Endothelial cell (in vitro differentiated cells): ENCODE results near the gene PRKG1. TPM values are rescaled to one million over a fixed set of nuclear protein-coding genes. Genes with fewer than 3 reads are reported as not detected.

Source experiments
- DNase-seq: peaks from one replicate; pipeline ENCODE4 v3.0.0; 2021; ENCODE audit warnings: low spot score
- H3K27ac Mint-ChIP-seq: one replicate; pipeline ENCODE4 v1.8.0; 2021; ENCODE audit warnings: mixed read lengths, inconsistent platforms; ENCODE audit not compliant: unreplicated experiment
- H3K27me3 Mint-ChIP-seq: one replicate; pipeline ENCODE4 v1.8.0; 2021; ENCODE audit warnings: mild to moderate bottlenecking, moderate library complexity, mixed read lengths, inconsistent platforms; ENCODE audit not compliant: unreplicated experiment
- H3K36me3 Mint-ChIP-seq: one replicate; pipeline ENCODE4 v1.8.0; 2021; ENCODE audit warnings: mild to moderate bottlenecking, low read depth, mixed read lengths, inconsistent platforms; ENCODE audit not compliant: unreplicated experiment
- H3K4me1 Mint-ChIP-seq: one replicate; pipeline ENCODE4 v1.8.0; 2021; ENCODE audit warnings: mild to moderate bottlenecking, mixed read lengths, inconsistent platforms; ENCODE audit not compliant: unreplicated experiment
- H3K4me3 Mint-ChIP-seq: one replicate; pipeline ENCODE4 v1.8.0; 2021; ENCODE audit warnings: mild to moderate bottlenecking, mixed read lengths, inconsistent platforms; ENCODE audit not compliant: unreplicated experiment
- H3K9me3 Mint-ChIP-seq: one replicate; pipeline ENCODE4 v1.8.0; 2021; ENCODE audit warnings: mixed read lengths, inconsistent platforms; ENCODE audit not compliant: unreplicated experiment
- total RNA-seq: library from RNA; stranded (reverse); fragmentation: NEBNext Ultra II Directional; extraction: Animal tissue kit (Norgen Biotek cat#: 25700); gene quantifications from one replicate; pipeline ENCODE4 v1.2.1, GENCODE V29; 2021; ENCODE audit not compliant: unreplicated experiment
- TF ChIP-seq, protein P1 (sequence below): fragments of 200-600 bp; sonication (generic); IDR thresholded peaks from one replicate; pipeline ENCODE4 v1.5.0; 2021; ENCODE audit warnings: antibody characterized with exemption; ENCODE audit not compliant: unreplicated experiment

Gene PRKG1
- total RNA-seq, 1 donor from 2014 or later, result 10.7 TPM

GRCh38 chr10:51877636-51878035, 803.3 kb downstream of the PRKG1 start:
- TF ChIP-seq, protein P1, sequence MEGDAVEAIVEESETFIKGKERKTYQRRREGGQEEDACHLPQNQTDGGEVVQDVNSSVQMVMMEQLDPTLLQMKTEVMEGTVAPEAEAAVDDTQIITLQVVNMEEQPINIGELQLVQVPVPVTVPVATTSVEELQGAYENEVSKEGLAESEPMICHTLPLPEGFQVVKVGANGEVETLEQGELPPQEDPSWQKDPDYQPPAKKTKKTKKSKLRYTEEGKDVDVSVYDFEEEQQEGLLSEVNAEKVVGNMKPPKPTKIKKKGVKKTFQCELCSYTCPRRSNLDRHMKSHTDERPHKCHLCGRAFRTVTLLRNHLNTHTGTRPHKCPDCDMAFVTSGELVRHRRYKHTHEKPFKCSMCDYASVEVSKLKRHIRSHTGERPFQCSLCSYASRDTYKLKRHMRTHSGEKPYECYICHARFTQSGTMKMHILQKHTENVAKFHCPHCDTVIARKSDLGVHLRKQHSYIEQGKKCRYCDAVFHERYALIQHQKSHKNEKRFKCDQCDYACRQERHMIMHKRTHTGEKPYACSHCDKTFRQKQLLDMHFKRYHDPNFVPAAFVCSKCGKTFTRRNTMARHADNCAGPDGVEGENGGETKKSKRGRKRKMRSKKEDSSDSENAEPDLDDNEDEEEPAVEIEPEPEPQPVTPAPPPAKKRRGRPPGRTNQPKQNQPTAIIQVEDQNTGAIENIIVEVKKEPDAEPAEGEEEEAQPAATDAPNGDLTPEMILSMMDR, result no peak
- Mint-ChIP-seq H3K36me3 (no peaks in the 10 kb centered on the region), H3K27me3 (peaks cover 2% of the 10 kb centered on the region), H3K9me3 (no peaks in the 10 kb centered on the region), H3K4me1 (peaks cover 5% of the 10 kb centered on the region), H3K4me3 (no peak overlapping the region), H3K27ac (no peak overlapping the region)
- DNase-seq, result no peak

GRCh38 chr10:51878695-51879094, 804.4 kb downstream of the PRKG1 start:
- H3K27ac Mint-ChIP-seq, result no peak overlapping the region
- H3K4me1 Mint-ChIP-seq, result peaks cover 5% of the 10 kb centered on the region
- H3K9me3 Mint-ChIP-seq, result no peaks in the 10 kb centered on the region
- no peak for DNase-seq
- TF ChIP-seq, protein P1, result no peak
- peaks cover 2% of the 10 kb centered on the region for H3K27me3 Mint-ChIP-seq
- no peak overlapping the region for H3K4me3 Mint-ChIP-seq
- H3K36me3 Mint-ChIP-seq, result no peaks in the 10 kb centered on the region

- Mint-ChIP-seq H3K36me3 (no peaks in the 10 kb centered on the region), H3K27me3 (peaks cover 2% of the 10 kb centered on the region), H3K9me3 (no peaks in the 10 kb centered on the region), H3K4me3 (no peak overlapping the region), H3K4me1 (peaks cover 5% of the 10 kb centered on the region), H3K27ac (no peak overlapping the region)
- no peak for DNase-seq
- TF ChIP-seq, protein P1, result no peak
Measured at GRCh38 chr10:51879238-51879637, 805.0 kb downstream of the PRKG1 start.

GRCh38 chr10:51881213-51881612, 806.9 kb downstream of the PRKG1 start:
- Mint-ChIP-seq H3K27me3 (no peaks in the 10 kb centered on the region), H3K4me3 (no peak overlapping the region), H3K36me3 (no peaks in the 10 kb centered on the region), H3K4me1 (no peaks in the 10 kb centered on the region), H3K9me3 (no peaks in the 10 kb centered on the region), H3K27ac (no peak overlapping the region)
- no peak for DNase-seq
- TF ChIP-seq, protein P1, result no peak

DNA sequence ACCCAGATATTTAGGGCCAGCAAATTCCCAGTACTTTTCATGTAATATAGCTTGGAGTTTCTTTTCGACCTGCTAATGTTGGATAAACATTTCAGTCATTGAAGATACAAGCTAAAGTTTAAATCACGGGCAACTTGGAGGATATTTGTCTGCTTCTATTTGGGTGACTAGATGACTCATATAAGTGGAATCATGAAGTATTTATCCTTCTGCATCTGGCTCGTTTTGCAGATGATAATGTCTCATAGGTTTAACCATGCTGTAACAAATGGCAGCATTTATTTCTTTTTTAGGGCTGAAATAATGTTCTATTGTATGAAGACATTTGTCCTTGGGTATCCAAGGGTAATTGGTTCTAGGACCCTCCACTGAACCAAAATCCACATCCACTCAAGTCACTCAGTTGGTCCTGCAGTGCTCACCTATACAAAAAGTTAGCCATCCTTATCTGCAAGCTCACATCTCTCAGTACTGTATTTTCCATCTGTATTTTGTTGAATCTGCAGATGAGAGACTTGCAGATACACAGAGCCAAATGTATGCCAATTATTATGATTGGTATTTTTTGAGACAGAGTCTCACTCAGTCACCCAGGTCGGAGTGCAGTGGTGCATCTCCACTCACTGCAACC, 812.3 kb downstream of the PRKG1 start:
- H3K27me3 Mint-ChIP-seq, result no peaks in the 10 kb centered on the region
- no peaks in the 10 kb centered on the region for H3K36me3 Mint-ChIP-seq
- H3K9me3 Mint-ChIP-seq, result no peaks in the 10 kb centered on the region
- H3K4me3 Mint-ChIP-seq, result no peak overlapping the region
- TF ChIP-seq, protein P1, result no peak
- no peaks in the 10 kb centered on the region for H3K4me1 Mint-ChIP-seq
- H3K27ac Mint-ChIP-seq, result no peak overlapping the region
- no peak for DNase-seq
